Measurements from ENCODE around the gene CCDC88A.
"Not testable (repeated sequence)": the region's sequence is repeated elsewhere in the genome, so short reads cannot be mapped to it uniquely, and the experiment has no call there.

CCDC88A gene, protein sequence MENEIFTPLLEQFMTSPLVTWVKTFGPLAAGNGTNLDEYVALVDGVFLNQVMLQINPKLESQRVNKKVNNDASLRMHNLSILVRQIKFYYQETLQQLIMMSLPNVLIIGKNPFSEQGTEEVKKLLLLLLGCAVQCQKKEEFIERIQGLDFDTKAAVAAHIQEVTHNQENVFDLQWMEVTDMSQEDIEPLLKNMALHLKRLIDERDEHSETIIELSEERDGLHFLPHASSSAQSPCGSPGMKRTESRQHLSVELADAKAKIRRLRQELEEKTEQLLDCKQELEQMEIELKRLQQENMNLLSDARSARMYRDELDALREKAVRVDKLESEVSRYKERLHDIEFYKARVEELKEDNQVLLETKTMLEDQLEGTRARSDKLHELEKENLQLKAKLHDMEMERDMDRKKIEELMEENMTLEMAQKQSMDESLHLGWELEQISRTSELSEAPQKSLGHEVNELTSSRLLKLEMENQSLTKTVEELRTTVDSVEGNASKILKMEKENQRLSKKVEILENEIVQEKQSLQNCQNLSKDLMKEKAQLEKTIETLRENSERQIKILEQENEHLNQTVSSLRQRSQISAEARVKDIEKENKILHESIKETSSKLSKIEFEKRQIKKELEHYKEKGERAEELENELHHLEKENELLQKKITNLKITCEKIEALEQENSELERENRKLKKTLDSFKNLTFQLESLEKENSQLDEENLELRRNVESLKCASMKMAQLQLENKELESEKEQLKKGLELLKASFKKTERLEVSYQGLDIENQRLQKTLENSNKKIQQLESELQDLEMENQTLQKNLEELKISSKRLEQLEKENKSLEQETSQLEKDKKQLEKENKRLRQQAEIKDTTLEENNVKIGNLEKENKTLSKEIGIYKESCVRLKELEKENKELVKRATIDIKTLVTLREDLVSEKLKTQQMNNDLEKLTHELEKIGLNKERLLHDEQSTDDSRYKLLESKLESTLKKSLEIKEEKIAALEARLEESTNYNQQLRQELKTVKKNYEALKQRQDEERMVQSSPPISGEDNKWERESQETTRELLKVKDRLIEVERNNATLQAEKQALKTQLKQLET (N-terminal part only)

DNA sequence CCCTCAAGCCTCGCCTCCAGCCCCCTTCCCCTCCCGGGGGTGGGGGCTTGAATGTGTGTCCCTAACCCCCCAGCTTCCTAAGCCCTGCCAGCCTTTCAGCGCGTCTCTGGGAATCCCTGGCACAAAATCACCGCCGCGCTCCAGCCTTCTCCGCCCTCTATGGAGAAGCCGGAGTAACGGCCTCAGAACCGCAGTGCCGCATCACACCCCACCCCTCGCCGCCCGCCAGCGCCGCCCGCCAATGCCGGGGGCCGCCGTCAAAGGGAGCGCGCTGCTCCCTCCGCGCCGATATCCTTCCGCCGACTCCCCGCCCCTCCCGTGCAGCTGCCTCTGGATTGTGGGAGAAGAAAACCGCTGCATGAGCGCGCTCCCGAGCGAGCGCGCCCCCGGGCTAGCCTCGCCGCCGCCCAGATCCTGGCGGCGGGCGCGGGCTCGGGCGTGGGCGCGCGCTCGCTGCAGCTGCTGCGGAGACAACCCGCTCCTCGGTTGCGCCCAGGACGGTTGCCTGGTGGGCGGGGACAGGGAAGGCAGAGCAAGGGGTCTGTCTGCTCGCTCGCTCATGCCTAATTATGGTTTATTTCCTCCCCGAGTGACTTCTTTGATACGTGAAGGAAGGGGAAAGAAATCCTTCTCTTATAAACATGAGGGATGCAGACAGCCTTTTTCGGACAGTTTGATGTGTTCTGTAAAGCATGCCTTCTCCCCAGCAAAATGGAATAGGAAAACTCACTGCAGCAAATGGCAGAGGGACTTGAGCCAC, at the start of gene CCDC88A:
TSS of gene CCDC88A (minus strand) at position 178 of the 760 bp plus-strand sequence. CDS start 777 bp downstream, outside the sequence.
- DNase-seq (ENCODE audit: low read depth in 2 of 2): peak; percentile 77 to 87

DNA sequence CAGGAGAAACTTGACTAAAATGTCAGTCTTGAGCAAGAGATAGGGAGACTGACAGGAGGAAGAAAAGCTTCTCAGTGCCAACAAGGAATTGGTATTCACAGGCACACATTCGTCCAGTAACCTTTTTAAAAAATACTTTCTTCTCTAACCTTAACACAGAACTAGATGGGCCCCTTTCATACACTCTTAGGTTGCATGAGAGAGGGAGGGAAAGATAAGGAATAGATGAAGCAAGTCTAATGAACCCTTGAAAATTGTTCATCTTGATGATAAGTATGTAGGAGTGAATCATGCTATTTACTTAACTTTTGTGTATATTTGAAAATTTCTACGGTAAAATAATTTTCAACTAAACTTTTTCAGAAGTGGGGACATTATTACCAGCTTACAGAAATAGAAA, 42.0 kb upstream of the CCDC88A start:
- DNase-seq (ENCODE audit: low read depth in 2 of 2): no peak

DNA sequence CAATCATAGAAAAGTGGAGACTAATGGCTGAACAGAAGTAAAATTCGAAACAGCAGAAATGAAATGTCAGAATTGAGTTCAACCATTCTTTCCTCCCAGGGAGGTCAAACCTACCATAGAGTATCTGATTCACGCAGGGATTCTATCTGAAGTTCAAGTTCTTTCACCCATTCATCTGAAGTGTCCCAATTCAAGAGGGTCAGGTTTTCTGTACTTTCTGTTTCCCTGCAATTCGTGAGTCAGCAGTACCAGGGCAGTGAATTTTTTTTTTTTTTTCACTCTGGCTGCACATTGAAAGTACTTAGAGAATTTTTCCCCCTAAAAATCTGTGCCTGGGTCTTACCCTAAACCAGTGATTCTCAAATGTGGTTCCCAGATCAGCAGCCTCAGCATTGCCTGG, 40.9 kb upstream of the CCDC88A start:
- no peak for DNase-seq (ENCODE audit: low read depth in 2 of 2)

DNA sequence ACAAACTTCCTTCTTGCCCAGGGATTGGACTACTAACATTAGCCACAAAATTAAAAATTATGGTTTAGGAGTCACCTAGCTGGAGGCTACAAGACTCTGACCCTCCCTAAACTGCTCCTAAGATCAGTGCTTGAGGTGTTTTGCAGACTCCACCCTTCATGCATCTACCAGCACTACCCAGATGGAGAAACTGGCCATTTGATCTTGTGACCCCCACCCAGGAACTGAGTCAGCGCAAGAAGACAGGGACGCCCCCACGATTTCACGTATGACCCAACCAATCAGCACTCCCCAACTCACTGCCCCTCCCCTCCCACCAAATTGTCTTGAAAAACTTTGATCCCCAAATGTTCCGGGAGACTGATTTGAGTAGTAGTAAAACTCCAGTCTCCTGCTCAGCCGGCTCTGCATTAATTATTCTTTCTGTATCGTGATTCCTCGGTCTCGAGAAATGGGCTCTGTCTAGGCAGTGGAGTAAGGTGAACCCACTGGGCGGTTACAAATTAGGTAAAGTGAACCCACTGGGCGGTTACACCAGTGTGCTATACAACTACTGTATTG, 40.1 kb upstream of the CCDC88A start:
- DNase-seq (ENCODE audit: low read depth in 2 of 2): no peak

DNA sequence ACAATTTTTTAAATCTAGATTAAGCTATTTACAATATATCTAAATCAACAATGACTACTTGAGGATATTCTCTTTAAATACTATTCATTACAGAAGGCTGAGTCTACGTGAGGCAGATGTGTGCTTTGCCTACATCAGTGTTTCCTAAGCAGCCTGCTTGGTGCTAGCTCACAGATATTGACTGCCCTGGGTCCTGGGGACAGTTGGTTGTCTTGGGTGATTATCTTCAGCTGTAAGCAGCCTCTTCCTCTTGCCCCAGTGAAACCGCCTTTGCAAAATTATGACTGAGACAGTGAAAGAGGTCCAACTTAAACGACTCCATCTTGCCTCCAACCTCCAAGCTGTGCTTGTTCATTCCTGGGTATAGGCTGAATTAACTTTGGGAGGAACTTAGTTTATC, 39.6 kb upstream of the CCDC88A start:
- no peak for DNase-seq (ENCODE audit: low read depth in 2 of 2)

DNA sequence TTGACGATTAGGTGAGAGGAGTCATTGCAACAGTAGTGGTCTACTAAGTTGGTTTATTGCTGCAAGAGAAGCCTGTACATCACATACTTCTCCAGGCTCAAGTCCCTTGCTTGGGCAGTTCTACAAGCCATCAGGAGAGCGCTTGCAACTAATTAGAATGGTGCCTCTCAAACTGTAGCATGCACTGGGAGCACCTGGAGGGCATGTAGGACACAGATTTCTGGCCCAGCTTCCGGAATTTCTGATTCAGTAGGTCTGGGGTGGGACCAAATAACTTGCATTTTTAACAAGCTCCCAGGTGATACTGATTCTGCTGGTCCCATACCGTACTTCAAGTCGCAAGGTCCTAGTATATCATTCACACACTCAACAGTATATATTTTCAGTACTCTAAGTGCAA, 34.5 kb upstream of the CCDC88A start:
- DNase-seq (ENCODE audit: low read depth in 2 of 2): no peak

DNA sequence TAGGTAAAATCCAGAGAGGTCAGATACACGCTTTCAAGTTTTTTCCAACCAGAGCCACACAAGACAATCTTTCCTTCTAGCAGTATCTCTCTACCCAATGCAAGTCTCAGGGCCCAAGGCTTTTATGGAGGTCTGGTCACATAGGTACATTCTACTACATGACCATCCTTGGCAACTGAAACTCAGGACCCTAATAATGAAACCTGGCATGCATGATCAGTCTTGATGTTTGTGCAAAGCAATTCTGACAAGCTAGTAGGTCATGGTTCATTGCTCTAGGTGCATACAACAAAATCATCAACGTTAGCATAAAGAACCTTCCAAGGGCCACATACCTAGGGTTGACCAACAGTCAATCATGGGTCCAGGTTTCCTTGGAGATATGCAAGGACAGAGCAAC, 33.2 kb upstream of the CCDC88A start:
- DNase-seq (ENCODE audit: low read depth in 2 of 2): no peak

DNA sequence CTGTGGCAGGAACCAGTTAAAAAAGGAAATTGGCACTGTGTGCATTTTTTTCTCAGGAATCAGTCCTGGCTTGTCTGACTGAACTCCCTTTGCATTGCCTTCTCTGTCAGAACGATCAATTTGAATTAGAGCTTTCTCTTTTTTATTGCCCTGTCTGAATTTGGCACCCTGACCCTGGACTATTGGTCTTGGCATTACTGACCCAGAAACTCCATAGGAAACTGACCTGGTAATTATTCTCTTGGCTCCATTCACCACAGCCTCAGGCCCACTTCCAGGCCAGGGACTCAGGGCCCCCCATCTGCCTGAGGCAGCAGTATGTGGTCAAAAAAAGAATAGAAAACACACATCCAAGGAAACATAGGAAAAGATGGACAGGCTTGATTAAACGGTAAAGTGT, 32.0 kb upstream of the CCDC88A start:
- DNase-seq (ENCODE audit: low read depth in 2 of 2): no peak

DNA sequence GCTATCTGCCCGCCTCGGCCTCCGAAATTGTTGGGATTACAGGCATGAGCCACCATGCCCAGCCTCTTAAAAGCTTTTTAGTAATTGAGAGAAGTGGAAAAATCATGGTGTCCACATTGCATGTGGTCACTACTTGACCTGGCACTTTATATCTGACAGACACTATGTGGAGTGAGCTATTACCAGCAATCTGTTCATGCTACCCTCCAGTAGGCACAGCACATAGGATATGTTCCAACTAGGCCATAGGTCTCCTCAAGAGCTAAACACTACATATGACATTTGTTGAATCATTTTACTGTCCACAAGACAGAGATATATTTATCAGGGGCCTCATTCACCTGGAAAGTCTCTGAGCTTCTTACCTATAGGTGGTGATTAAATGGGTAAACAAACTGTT, 30.4 kb upstream of the CCDC88A start:
- DNase-seq (ENCODE audit: low read depth in 2 of 2): not testable (repeated sequence)

DNA sequence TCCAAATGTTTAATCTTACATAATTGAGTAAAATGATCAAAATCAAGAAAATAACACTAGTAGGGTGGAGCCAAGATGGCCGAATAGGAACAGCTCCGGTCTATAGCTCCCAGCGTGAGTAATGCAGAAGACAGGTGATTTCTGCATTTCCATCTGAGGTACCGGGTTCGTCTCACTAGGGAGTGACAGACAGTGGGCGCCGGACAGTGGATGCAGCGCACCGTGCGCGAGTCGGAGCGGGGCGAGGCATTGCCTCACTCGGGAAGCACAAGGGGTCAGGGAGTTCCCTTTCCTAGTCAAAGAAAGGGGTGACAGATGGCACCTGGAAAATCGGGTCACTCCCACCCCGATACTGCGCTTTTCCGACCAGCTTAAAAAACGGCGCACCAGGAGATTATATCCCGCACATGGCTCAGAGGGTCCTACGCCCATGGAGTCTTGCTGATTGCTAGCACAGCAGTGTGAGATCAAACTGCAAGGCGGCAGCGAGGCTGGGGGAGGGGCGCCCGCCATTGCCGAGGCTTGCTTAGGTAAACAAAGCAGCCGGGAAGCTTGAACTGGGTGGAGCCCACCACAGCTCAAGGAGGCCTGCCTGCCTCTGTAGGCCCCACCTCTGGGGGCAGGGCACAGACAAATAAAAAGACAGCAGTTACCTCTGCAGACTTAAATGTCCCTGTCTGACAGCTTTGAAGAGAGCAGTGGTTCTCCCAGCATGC, 22.5 kb upstream of the CCDC88A start:
- not testable (repeated sequence) for DNase-seq (ENCODE audit: low read depth in 2 of 2)

DNA sequence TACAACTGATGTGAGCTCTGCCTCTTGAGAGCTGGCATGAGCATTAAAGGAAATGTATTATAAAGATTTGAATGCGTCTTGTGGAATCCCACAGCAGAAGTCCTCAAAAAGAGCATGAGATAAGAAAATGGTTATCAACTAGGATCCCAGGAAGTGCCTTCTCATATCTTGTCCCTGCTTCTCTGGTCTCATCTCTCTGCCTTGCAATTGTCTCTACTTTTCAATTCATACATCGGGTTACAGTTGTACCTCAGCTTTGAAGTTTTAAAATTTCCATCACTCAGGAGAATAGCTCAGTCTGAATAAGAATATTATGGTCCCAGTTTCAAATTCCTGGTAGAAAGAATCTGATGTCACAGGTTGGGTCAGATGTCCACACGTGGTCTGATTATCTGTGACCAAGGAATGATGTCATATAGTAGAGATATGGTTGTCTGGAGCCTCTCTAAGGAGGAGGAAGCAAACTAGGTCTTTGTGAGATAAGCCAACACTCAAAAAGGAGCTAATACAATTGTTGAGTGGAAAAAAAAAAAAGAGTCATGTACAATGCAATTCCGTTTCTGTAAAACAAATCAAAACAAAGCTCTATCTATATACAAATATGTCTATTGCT, 21.7 kb upstream of the CCDC88A start:
- DNase-seq (ENCODE audit: low read depth in 2 of 2): no peak

DNA sequence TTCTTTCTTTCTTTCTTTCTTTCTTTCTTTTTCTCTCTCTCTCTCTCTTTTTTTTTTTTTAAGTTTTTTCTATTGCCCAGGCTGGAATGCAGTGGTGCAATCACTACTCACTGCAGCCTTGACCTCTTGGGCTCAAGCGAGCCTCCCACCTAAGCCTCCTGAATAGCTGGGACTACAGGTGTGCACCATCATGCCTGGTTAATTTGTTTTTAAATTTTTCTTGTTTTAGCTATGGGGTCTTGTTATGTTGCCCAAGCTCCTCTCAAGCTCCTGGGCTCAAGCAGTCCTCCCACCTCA, 19.4 kb upstream of the CCDC88A start:
- no peak for DNase-seq (ENCODE audit: low read depth in 2 of 2)

DNA sequence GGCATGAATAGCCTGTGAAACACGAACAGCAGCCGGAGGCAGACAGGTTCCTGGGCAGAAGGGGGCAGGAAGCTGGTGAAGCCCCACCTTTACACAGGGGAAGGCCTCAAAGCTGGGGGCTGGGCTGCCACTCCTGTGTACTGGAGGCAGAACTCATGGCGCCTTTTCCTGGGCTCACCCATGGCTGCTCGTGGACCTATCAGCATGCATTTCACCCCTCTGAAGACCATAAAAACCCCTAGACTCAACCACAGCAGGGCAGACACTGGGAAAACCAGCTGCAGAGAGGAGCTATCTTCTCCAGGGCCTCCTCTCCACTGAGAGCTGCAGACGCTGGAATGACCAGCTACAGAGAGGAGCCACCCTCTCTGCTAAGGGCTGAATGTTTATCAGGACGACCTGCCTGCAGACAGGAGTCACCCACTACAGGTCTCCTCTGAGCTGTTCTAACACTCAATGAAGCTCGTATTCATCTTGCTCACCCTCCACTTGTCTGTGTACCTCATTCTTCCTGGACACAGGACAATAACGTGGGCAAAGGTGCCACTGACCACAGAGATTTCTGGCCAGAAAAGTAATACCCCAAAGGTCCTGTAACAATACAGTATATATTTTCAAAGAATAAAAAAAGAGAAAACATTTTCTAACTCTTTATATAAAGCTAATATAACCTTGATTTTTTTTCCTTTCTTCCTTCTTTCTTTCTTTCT, 18.9 kb upstream of the CCDC88A start:
- DNase-seq (ENCODE audit: low read depth in 2 of 2): no peak

DNA sequence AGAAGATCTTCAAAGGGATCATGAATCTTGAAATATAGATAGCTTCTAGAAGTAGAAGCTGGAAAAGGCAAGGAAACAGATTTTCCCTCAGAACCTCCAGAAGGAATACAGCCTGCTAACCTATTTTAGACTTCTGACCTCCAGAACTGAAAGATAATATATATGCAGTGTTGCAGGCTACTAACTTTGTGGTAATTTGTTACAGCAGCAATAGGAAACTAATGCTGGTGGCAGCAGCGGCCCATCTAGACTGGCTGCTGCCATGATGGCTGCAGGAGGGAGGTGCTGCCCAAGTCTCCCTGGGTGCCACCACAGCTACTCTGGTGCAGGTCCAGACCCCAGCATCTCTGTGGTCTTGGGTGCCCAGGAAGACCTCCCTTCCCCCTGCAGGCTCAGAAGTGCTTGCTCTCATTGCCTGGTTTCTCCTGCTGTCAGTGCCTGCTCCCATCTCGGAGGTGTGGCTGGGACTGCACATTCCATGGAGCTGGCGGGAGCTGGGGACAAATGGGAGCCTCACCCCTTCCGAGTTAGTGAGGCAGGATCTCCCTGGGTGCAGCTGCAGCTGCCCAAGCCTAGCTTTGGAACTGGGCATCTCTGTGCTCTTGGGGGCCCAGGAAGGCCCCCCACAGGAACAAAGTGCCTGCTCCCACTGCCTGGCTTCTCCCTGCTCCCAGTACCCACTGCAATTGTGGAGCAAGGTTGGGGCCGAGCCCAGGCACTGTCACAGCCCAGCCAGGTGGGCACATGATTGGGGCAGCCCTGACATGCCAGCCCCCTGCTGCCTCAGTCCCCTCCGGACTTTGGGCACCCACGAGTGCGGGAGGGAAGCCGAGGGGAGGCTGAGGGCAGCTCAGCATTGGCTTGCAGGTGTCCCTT, 18.1 kb upstream of the CCDC88A start:
- DNase-seq (ENCODE audit: low read depth in 2 of 2): no peak

DNA sequence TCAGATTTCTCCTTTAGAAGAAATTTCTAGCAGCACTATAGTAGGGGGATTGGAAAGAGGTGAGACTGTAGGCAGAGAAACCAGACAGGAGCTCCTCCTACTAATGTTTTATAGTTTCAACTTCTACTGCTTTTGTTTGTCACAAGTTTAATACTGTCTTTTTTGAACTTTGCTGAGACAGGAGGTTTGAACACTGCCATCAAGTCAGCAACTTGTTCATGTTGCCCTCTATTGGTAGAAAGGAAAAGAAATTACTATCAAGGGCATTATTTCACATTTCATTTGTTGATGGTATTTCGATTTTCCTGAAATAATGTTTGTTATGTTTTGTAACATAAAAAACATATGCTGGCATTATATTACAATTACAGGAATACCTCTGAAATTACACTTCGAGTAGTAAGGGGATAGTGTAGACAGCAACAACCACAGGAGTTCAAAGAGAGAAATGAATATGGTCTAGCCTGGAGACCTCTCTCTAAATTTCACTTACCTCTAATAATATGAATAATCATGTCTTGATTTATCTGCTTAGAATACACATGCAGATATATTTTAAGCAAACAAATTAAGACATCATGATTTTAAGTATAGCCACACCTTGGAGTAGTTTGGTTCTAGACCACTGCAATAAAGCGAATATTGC, 12.4 kb upstream of the CCDC88A start:
- DNase-seq (ENCODE audit: low read depth in 2 of 2): no peak

DNA sequence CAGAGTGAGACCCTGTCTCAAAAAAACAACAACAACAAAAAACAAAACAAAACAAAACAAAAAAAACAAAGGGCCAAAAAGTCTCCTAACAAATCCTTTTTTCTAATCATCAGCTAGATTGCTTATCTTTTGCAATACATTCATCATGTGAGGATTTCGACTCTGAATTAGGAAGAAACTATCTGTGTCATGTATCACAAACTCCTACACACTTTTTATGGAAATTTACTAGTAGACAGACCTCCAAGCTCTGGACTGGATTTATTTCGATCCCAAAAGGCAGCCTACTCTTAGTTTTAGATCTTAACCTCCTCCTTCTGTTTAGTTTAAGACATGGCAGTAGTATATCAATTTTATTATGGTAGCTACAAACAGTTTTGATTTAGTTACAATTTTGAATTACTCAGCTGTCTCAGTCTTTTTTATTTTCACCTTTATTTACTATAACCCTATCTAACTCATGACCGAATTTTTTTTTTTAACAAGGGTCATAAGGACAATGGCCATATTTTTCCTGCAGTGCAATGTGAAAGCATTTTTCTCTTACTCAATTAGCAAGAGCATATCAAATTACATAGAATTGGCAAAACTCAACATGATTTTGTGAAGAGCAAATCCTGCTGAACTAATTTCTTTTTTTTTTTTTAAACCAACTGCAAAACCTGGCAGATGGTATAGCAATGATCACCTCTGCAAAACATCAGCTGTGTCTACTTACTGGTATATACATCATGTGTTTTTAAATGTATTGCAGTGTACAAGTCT, 10.7 kb upstream of the CCDC88A start:
- no peak for DNase-seq (ENCODE audit: low read depth in 2 of 2)

DNA sequence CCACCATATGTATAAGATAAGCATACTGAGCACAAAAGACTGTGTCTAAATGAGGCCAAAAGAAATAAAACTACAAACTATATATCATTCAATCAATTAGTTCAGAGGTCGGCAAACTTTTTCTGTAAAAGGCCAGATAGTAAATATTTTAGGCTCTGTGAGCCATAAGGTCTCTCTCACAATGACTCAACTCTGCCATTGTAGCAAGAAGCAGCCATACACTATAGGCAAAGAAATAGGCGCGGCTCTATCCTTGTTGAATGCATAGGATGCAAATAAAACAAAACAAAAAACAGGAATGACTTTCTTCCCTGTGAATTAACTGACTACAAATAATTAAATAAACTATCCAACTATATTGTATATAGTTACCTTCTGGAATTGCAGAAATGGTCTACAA, 8.6 kb upstream of the CCDC88A start:
- no peak for DNase-seq (ENCODE audit: low read depth in 2 of 2)

DNA sequence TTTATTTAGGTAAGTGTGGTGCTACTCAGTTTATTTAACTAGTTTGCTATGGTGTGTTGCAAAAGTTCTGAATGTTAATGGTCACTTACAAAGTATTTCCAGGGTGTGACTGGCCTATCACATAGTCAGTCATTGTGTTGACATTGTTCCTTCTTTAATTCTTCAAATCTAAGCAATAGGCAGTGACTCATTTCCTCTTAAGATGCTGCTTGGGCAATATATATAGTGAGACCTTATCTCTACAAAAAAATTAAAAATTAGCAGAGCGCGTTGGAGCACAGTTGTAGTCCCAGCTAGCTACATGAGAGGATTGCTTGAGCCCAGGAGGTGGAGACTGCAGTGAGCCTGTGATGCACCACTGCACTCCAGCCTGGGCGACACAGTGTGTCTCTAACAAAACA, 5.8 kb upstream of the CCDC88A start:
- DNase-seq (ENCODE audit: low read depth in 2 of 2): no peak

Data from stimulated activated CD4-positive, alpha-beta T cell treated with anti-CD3 and anti-CD28 coated beads, Interleukin-12 subunit alpha, Interleukin-12 subunit beta, amount 100 ng/mL, for 24 hours (primary cell).